GM23338 (cell line): ENCODE results near the gene MDM2. TPM values are rescaled to one million over a fixed set of nuclear protein-coding genes. Genes with fewer than 3 reads are reported as not detected.

Source experiments
- EZH2phosphoT487 ChIP-seq: fragments of 200-600 bp; sonication (generic); IDR thresholded peaks from one replicate; pipeline ENCODE4 v1.8.1; 2018; ENCODE audit warnings: antibody characterized with exemption; ENCODE audit not compliant: unreplicated experiment
- JUNB ChIP-seq: IDR thresholded peaks from one replicate; pipeline ENCODE4 v1.6.1; 2016; ENCODE audit warnings: antibody characterized with exemption; ENCODE audit not compliant: unreplicated experiment
- REST ChIP-seq: IDR thresholded peaks from one replicate; pipeline ENCODE4 v1.6.1; 2018; ENCODE audit warnings: antibody characterized with exemption; ENCODE audit not compliant: unreplicated experiment
- STAT1 ChIP-seq: IDR thresholded peaks from one replicate; pipeline ENCODE4 v1.6.1; 2016; ENCODE audit warnings: antibody characterized with exemption; ENCODE audit not compliant: unreplicated experiment
- ZNF331 ChIP-seq: fragments of 250-450 bp; sonication (Bioruptor Pico); IDR thresholded peaks from 2 replicates; pipeline ENCODE4 v1.5.0; 2020; ENCODE audit warnings: low read depth, mild to moderate bottlenecking, moderate library complexity
- ZNF462 ChIP-seq: fragments of 250-450 bp; sonication (Bioruptor Pico); IDR thresholded peaks from 2 replicates; pipeline ENCODE4 v1.5.0; 2020; ENCODE audit warnings: mild to moderate bottlenecking, moderate library complexity
- polyA plus RNA-seq: library from polyadenylated mRNA; unstranded; fragments of >200 nt; fragmentation: Nextera tagmentation; extraction: Ambion mirVana; gene quantifications from 2 replicates; pipeline ENCODE4 v1.2.1, GENCODE V29; 2016
- total RNA-seq: library from RNA; depleted of rRNA; stranded (reverse); fragments of >200 nt; shearing (Covaris generic); gene quantifications from 2 replicates; pipeline ENCODE4 v1.2.3, GENCODE V29; 2014
- TF ChIP-seq, protein P1 (sequence below), 2 experiments: fragments of 200-600 bp in 1 of 2; sonication (generic) in 1 of 2; conservative IDR thresholded peaks; 2 replicates each; pipeline versions ENCODE4 v1.5.1 to v1.6.1; 2016 to 2017; ENCODE audit warnings: antibody characterized with exemption in 2 of 2, low read depth in 2 of 2, mild to moderate bottlenecking in 2 of 2, moderate library complexity in 1 of 2

MDM2 gene
- total and polyA plus RNA-seq, 2 experiments from 2014 or later = 105 to 136 TPM

DNA sequence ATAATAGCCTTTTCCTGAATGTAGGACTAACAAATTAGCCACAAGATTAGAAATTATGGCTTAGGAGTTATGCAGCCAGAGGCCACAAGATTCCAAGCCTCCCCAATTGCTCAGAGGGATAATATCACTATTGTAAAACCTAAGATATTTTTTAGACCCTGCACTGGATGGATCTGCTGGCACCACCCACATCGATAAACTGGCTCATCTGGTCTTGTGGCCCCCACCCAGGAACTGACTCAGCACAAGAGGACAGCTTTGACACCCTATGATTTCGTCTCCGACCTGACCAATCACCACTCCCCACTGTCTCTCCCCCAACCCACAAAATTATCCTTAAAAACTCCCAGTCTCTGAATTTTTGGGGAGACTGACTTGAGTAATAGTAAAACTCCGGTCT is 70.3 kb downstream of the MDM2 start (continued):
- TF ChIP-seq ZNF462 (CRISPR knock-in tag) (no peak), ZNF331 (CRISPR knock-in tag) (no peak), REST (no peak), JUNB (no peak), STAT1 (no peak), EZH2phosphoT487 (no peak)
- TF ChIP-seq, protein P1, sequence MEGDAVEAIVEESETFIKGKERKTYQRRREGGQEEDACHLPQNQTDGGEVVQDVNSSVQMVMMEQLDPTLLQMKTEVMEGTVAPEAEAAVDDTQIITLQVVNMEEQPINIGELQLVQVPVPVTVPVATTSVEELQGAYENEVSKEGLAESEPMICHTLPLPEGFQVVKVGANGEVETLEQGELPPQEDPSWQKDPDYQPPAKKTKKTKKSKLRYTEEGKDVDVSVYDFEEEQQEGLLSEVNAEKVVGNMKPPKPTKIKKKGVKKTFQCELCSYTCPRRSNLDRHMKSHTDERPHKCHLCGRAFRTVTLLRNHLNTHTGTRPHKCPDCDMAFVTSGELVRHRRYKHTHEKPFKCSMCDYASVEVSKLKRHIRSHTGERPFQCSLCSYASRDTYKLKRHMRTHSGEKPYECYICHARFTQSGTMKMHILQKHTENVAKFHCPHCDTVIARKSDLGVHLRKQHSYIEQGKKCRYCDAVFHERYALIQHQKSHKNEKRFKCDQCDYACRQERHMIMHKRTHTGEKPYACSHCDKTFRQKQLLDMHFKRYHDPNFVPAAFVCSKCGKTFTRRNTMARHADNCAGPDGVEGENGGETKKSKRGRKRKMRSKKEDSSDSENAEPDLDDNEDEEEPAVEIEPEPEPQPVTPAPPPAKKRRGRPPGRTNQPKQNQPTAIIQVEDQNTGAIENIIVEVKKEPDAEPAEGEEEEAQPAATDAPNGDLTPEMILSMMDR (conservative IDR thresholded peaks at IDR 0.05; ENCODE audit: low read depth in 2 of 2) = no peak
